HG03521 (cell line): ENCODE results near the gene RD3L.

Experiments used
- ATAC-seq: cut with Tn5 transposase; IDR thresholded peaks from one replicate; pipeline ENCODE4 v1.9.1; 2021; ENCODE audit warnings: mild to moderate bottlenecking, moderate library complexity; ENCODE audit not compliant: unreplicated experiment

RD3L gene

DNA sequence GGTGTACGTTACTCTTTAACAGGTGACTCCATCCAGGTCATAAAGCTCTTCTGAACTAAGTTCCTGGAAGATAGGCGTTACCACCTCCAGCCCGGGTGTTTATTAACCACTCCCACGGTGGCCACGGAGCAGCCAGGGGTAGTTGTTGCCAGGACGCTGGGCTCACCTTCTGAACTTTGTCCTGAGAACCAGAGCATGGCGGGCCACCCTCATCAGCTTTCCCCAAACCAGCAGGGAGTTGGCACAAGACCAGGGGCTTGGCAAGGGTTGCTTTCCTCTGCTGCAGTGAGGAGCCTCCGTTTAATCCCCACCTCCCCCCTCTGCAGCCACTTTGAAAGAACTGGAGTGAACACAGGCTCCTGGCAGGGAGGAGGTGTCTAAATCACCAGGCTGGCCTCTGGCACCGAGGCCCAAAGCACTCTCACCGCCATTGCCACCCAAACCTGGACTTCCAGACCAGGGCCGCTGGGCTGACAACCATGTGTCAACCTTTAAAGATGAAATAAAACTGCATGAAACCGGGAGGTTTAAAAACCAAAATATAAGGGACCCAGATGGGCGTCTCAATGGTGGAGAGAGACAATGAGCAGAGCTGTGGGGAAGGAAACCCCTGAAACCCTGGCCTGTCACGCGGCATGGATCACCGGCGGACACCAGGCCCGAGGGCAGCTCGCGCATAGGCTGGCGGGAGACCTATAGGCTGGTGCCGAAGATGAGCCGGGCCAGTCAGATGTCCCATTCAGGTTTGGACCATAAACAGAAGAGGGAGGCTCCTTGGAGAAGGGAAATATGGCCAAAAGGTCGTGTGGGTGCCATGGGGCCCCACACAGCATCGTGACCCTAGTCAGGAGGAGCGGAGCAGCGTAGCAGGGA is 45.0 kb downstream of the RD3L start:
- no peak for ATAC-seq

DNA sequence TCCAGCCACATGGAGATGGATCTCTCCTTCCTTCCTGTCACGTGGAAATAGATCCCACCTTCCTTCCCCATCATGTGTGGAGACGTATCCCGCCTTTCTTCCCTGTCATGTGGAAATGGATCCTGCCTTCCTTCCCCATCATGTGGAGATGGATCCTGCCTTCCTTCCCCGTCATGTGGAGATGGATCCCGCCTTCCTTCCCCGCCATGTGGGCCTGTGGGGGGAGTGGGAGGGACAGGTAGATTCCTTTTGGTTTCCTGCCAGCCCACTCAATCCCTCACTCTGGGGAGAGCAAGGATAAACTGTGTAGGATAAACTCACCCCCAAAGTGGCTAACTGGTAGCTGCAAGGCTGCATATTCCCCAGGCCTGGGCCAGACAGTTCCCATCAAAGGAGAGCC is 45.8 kb downstream of the RD3L start:
- no peak for ATAC-seq

DNA sequence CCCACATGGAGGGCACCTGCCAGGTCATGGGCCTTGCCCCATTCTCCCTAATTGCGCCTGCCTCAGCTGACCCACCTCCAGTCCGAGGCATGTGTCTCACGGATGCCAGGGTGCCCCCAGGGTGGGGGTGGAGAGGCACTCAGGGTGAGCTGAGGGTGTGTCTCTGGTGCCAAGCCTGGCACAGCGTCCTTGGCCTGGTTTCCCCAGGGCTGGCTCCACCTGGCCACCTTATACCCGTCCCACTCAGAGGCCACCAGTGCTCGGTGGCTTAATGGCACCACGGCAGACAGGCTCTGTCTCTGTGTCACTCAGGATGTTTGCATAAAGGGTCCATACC is 47.6 kb downstream of the RD3L start:
- no peak for ATAC-seq

DNA sequence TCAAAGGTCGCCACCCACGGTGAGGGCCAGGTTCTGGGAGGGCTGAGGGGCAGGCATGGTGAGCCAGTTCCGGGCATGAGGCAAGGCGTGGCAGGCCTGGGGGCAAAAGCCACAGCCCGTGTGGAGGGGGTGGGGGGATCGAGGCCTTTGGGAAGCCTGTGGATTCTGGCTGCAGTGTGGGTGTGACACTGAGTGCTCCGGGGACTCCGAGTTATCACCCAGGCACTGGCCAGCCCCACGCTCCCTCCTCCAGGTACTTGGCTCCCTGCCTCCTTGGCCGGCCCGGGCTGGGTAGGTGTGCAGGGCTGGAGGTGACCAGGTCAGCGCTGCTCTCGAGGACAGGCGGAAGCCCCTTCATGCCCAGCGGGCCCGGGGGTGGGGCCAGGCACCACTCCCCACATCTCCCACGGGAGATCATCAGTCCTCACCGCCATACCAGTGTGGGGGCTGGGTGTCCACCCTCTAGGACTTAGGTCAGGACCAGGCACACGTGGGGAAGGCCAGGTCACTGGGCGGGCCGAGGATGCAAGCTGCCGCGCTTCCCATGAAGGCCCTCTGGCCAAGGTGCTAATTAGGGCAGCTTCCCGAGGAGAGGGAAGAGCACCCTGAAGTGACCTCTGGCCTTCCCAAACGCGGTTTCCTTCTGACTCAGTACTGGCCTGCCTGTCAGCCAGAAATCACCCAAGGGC is 48.2 kb downstream of the RD3L start:
- no peak for ATAC-seq

DNA sequence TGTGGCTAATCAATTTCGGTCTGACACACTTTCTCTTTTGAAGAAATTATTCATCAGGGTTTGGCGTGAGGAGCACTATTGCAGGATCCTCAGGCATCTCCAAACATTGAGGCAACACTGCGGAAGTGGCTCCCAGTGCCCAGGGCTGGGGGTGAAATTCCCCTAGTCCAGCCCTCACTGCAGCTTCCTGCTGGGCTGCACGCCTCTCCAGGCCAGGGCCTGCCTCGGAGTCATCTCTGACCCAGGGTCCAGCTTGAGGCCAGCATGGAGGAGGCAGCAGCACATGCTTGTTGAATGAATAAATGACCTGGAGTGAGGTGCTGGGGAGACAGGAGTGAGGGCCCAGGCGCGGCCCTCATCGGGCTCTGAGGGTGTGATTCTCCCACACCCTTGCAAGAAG is 50.1 kb downstream of the RD3L start:
- no peak for ATAC-seq

DNA sequence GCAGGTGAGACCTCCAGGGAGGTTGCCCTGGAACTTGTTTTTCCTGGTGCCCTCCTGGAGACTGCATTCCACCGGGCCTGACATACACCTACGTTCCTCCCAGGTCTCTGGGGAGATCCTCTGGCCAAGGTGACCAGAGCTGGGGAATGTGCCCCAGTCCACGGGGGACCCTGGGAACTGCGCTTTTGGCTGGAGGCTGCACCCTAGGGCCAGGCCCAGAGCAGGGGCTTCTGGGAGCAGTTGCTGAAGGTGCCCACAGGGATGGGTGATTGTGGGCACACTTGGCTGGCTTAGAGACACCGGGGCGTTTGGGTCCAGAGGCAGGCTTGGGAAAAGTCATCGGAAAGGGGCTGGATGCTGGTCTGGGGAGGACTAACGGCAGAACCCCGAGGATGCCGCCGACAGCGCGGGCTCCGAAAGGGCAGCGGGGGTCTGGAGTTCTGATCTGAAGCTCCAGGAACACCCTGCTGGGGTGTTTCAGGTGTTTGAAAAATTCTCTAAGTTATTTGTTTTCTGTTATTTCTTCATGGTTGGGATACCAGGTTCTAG is 50.6 kb downstream of the RD3L start:
- no peak for ATAC-seq

DNA sequence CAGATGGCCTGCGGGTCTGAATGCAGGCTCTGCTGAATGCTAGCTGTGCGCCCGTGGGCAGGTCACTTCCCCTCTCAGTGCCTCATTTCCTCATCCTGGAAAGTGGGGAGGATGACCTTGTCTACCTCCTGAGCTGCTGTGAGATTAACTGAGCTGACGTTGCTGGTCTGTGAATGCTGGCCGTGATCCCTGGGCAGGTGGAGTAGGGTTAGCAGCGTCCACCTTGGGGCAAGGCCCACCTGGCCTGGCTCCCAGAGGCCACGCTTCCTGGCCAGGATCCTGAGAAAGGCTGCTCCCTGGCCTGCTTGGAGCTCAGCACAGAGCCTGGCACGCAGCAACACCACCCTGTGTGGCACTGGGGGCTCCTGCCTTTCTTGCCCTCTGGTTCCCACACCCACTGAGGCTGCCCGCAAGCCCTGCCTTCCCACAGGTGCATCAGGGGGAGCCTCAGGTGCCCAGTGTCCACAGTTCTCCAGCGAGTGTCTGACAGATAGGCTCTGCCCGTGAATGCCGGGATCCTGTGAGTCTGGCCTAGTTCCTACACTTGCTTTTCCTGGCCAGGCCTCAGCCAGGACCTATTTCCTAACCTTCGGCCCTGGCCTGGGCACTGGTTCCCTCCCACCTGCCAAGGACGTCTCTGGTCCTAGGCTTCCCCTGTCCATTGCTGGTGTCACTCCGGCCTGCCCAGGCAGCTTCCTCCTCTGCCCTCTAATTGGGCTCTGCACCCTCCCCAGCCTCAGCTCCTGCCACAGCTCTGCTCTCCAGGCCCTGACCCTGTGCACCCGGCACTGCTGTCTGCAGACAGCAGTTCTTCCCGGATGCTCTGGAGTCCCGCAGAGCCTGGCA is 51.3 kb downstream of the RD3L start:
- ATAC-seq = no peak
